ENCODE data around the gene RRP1.

GRCh38 chr21:43826623-43826974, 37.2 kb downstream of the RRP1 start:
- no peak for TF ChIP-seq EZH2 (IDR thresholded peaks at IDR 0.05; ENCODE audit: low read length, missing control alignments)
- TF ChIP-seq, protein P1, sequence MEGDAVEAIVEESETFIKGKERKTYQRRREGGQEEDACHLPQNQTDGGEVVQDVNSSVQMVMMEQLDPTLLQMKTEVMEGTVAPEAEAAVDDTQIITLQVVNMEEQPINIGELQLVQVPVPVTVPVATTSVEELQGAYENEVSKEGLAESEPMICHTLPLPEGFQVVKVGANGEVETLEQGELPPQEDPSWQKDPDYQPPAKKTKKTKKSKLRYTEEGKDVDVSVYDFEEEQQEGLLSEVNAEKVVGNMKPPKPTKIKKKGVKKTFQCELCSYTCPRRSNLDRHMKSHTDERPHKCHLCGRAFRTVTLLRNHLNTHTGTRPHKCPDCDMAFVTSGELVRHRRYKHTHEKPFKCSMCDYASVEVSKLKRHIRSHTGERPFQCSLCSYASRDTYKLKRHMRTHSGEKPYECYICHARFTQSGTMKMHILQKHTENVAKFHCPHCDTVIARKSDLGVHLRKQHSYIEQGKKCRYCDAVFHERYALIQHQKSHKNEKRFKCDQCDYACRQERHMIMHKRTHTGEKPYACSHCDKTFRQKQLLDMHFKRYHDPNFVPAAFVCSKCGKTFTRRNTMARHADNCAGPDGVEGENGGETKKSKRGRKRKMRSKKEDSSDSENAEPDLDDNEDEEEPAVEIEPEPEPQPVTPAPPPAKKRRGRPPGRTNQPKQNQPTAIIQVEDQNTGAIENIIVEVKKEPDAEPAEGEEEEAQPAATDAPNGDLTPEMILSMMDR (conservative IDR thresholded peaks at IDR 0.05 in 1 of 2, IDR thresholded peaks at IDR 0.05 in 1 of 2; ENCODE audit: low read depth in 1 of 2, low read length in 2 of 2), result no peak

Data from fibroblast of lung (primary cell).